GM12892 (cell line): ENCODE results near the gene VSTM2B.

ENCODE experiments used
- DNase-seq: peaks from one replicate; pipeline ENCODE4 v3.0.0; 2011; ENCODE audit not compliant: insufficient read length
- FAIRE-seq: peaks from 2 replicates; lab custom pipeline; 2011; peaks lifted over from hg19 to GRCh38; lab: Jason Lieb, UNC
- POLR2A ChIP-seq: IDR thresholded peaks from 2 replicates; pipeline ENCODE4 v1.6.1; 2011; ENCODE audit warnings: low read depth, low read length, control low read depth
- POLR2AphosphoS5 ChIP-seq: IDR thresholded peaks from 2 replicates; pipeline ENCODE4 v1.6.1; 2011; ENCODE audit warnings: low read depth, low read length, control low read depth
- TAF1 ChIP-seq: IDR thresholded peaks from 2 replicates; pipeline ENCODE4 v1.6.1; 2011; ENCODE audit warnings: low read depth, mild to moderate bottlenecking, control low read depth, low read length, borderline replicate concordance

Gene VSTM2B

DNA sequence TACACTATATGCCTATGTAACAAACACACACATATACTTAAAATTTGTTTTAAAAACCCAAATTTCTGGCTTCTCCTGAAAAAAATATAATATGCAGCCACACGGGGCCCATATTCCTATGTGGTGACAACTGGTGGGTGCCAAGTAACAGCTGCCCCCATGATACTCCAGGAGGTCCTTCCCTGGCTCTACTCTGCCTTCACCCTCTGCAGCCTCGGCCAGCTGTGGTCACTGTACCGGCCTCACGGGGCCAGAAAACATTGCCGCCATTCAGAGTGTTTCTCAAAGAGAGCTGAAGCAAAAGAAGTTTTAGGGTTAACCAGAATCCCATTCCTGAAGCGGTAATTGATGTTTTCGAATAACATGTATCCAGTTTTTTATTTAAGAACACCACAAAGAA is 47.7 kb downstream of the VSTM2B start:
- TF ChIP-seq POLR2AphosphoS5: no peak
- TF ChIP-seq TAF1: no peak
- TF ChIP-seq POLR2A: no peak
- DNase-seq (no peak), FAIRE-seq (no peak)

DNA sequence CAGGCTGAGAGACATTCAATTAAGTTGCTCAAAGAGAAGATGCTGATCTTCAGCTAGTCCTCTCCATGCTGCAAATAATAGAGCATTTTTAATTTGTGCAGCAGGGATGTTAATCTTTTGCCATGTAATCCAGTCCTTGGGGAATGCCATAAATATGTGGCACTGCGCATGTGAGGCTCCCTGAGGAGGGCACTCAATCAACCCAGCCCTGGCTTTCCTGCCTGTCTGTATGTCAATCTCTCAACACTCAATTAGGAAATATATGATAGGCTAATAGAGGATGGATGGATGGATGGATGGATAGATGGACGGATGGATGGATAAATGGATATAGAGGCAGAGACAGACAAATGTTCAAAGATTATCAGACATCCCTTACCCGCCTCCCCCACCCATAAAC is 48.7 kb downstream of the VSTM2B start:
- no peak for TF ChIP-seq POLR2AphosphoS5

DNA sequence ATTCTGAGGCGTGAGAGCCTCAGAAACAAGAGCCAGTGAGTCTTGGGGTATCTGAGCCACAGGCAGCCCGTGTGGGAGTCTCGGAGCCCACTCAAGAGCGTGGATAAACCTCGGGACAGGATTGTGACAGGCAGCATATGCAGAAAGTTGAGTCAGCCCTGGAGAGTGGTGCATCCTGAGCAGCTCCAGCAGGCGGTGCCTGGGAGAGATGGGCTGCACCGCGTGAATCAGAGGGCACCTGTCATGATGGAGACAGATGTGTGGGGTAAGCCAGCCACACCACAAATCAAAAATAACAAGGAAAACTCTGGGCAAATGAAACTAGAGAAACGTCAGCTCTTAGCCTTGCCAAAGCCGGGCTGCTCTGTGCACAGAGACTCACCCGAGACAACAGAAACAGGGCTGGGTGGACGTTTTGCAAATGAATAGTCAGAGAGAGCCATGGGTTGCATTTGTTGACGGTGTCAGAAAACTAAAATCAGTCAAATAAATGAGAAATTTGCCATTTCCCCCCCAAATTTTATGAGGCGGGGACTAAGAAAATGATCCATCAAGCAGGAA is 50.3 kb downstream of the VSTM2B start:
- FAIRE-seq (no peak), DNase-seq (no peak)
- TF ChIP-seq POLR2A (no peak), TAF1 (no peak), POLR2AphosphoS5 (no peak)

More for the DNA sequence above, 48.7 kb downstream of the VSTM2B start:
- FAIRE-seq: no peak
- no peak for DNase-seq

DNA sequence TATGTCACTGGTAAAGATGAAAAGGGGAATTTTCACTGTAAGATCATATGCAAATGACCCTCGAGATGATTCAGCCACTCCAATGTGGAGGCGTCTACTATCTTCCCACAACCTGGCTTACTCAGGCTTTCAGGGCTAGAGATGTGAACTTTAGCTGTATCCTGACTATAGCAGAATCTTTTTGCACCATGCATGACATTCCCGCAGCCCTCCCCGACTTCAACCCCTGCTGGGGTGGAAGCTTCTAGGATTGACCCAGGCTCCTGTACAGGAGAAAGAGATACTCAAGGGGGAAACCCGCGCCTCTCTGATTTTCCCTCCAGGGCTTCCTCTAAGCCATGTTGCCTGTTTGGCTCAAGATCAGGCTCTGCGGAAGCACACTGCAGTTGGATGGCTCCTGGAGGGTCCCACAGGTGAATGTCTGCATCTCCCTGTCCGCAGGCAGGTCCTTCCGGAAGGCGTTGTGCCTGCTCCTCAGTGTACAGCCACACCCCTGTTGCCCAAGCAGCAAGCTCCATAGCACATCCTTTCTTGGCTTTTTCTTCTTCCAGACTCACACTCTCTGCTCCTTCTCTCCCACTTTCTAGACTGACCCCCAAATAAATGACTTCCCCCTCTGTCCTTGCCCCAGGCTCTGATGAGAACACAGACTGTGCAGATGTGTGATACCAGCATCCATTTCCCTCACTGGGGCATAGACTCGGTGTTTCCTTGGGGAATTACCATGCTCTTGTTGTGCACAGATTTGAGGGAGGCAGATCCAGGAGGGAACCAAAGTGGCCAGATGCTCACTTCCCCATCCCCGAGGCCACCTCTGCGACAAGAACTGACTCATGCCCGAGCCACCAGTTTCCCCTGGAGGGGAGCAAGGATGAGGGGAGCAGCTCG is 51.2 kb downstream of the VSTM2B start:
- FAIRE-seq (no peak), DNase-seq (no peak)
- no peak for TF ChIP-seq POLR2AphosphoS5
- no peak for TF ChIP-seq POLR2A
- TF ChIP-seq TAF1: no peak

DNA sequence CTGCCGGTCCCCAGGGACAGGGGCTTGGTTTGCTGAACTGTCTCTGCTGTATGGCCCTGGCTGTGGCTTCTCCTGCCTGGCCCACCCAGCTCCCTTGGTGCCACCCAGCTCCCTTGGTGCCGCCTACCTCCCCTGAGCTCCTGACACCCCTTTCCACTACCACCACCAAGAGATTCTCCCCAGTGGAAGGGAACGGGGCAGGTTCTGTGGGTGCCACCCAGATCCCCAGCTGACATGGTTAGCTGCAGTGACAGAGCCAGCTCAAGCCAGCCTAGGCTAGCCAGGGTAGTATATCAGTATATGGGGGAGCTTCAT is 51.8 kb downstream of the VSTM2B start:
- FAIRE-seq: no peak
- DNase-seq: no peak
- no peak for TF ChIP-seq TAF1
- TF ChIP-seq POLR2A: no peak
- TF ChIP-seq POLR2AphosphoS5: no peak

DNA sequence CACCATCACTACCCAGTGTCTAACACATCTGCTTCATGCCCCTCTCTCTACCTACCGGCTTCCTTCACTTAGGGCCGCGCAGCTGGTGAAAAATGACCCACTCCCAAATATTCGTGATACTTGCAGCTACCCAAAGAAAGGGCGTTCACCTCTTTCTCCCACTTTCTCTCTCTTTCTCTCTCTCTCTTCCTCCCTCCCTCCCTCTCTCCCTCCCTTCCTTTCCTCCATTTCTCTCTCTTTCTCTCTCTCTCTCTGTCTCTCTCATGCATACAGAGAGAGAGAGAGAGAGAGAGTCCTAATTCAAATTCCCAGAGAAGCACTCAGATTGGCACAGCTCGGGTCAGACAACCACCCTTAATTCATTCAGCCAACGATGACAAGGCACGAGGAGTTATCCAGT is 52.6 kb downstream of the VSTM2B start:
- FAIRE-seq: no peak
- no peak for TF ChIP-seq TAF1
- no peak for TF ChIP-seq POLR2A
- no peak for TF ChIP-seq POLR2AphosphoS5
- DNase-seq: no peak

DNA sequence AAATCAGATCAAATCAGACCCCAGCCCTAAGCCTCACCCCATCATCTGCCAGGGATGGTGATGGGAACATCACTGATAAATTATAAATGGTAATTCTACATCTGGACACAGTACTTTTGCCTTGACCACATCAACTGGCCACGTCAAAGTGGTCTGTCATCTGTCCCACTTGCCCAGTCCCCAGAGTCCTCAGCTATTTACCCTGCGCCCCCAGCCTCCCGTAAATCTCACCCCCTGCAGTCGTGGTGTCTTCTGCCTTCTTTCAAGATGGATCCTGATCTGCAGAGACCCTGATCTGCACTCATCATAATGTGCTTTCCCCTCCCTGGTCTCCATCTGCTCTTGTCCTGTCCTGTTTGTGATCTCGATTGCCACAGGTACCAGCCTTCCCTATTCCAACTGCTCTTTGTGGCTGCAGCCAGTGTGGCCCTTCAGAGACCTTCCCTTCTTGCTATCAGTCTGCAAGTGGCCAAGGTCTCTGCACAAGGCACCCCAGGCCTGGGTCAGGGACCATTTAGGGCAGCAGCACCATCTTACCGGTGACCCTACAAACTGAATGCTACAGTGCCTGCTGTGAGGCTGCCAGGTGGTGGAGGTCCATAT is 53.6 kb downstream of the VSTM2B start:
- no peak for TF ChIP-seq TAF1
- TF ChIP-seq POLR2AphosphoS5: no peak
- TF ChIP-seq POLR2A: no peak
- DNase-seq: no peak
- FAIRE-seq: no peak

DNA sequence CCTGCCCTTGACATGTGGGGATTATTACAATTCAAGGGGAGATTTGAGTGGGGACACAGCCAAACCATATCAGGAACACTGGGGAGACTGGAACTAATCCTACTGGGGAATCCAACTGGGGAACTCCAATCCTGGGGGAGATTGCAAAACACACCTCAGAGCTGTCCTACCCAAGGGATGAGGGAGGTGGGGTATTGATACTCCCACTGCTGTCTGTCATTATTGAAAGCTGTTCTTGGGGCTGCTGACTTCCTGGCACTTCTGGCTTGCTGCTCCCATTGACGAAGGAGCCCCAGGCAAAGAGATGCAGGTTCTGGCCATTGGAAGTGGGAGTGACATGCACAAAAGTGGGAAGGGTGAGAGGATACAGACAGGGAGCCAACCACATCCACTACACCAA is 55.6 kb downstream of the VSTM2B start:
- no peak for DNase-seq
- no peak for FAIRE-seq
- no peak for TF ChIP-seq TAF1
- no peak for TF ChIP-seq POLR2A
- no peak for TF ChIP-seq POLR2AphosphoS5

DNA sequence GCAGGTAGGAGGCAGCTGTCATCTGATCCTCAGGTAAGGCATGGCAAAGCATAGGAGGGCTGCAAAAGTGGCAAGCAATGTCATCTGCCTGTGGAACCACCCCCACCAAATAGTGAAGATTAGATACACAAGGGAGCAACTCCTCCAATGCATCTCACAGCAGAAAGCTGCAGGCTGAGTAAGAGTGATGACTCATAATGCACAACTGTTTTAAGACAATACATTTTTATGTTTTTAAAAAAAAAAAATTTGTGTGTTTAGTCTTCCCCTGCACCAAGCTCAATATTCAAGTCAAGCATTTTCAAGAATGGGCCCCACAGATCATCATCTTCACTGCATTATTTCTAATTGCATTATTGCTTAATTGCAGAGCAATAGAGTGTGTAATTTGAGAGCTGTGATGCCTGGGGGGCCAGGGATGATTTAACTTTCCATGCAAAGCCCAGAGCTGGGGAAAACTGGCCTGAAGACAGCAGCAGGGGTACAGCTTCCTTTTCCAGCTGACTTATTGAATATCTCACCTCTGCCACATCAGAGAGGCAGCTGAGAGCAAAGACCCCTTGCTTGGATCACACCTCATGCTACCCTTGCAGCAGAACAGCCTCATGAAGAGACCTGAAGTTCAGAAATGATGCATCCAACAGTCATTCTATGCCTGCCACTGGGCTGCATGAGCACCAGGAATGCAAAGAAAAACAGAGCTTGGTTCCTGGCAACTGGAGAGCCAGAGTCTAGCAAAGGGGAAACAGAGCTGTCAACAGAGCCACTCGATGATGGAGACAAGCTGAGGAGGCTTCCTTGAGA is 57.6 kb downstream of the VSTM2B start:
- DNase-seq (no peak), FAIRE-seq (no peak)
- no peak for TF ChIP-seq POLR2AphosphoS5
- TF ChIP-seq POLR2A: no peak
- TF ChIP-seq TAF1: no peak

DNA sequence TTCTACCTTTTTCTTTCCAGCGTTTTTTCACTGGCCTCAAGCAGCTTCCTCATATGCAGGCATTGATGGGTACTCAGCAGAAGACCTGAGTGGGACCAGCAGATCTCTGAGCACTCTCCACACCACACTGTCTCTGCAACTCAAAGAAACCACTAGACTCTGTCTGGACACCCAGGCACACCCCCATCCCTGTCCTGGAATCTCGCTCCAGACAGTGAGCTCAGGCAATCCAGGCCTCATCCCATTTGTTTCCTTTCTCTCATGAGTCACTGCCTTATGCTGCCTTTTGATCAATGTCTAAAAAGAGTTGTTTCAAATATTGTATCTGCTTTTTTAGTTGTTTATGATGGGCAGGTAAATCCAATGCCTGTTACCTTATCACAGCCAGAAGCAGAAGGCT is 60.6 kb downstream of the VSTM2B start:
- DNase-seq (no peak), FAIRE-seq (no peak)
- TF ChIP-seq POLR2A (no peak), POLR2AphosphoS5 (no peak), TAF1 (no peak)

DNA sequence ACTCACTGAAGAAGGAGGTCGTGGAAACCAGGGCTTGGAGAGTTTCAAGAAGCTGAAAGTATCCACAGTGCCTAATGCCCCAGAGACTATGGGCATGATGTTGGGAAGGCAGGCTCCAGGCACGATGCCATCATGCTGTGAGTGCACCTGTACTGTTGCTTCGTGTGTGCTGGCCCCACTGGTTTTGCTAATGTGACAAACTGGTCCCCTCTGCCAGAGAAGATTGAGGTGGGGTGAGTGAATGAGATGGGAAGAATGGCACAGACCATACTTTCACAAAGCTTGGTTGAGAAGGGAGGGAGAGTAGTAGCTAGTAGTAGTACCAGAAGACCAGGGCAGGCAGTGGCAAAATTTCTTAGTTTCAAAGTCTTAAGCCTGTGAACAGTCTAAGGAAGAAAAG is 61.3 kb downstream of the VSTM2B start:
- DNase-seq (no peak), FAIRE-seq (no peak)
- TF ChIP-seq POLR2A: no peak
- no peak for TF ChIP-seq TAF1
- TF ChIP-seq POLR2AphosphoS5: no peak
